K562 (cell line): Measurements from ENCODE around the gene CHML. TPM values are rescaled to one million over a fixed set of nuclear protein-coding genes. Genes with fewer than 3 reads are reported as not detected.

Experiments used
- ARID1B ChIP-seq: fragments of 450-650 bp; IDR thresholded peaks from 2 replicates; pipeline ENCODE4 v1.6.1; 2016; ENCODE audit warnings: antibody characterized with exemption, mild to moderate bottlenecking, inconsistent platforms
- ATF6 ChIP-seq: sonication (generic); formaldehyde crosslinking; IDR thresholded peaks from 2 replicates; pipeline ENCODE4 v1.4.0; 2020; ENCODE audit warnings: mild to moderate bottlenecking, missing genetic modification reagents
- DNMT1 ChIP-seq: fragments of 450-650 bp; IDR thresholded peaks from 2 replicates; pipeline ENCODE4 v1.6.1; 2016; ENCODE audit warnings: antibody characterized with exemption, mild to moderate bottlenecking
- FOXJ3 ChIP-seq: sonication (generic); formaldehyde crosslinking; IDR thresholded peaks from 2 replicates; pipeline ENCODE4 v1.4.0; 2020; ENCODE audit warnings: mild to moderate bottlenecking, missing genetic modification reagents
- KAT7 ChIP-seq: sonication (generic); formaldehyde crosslinking; IDR thresholded peaks from 2 replicates; pipeline ENCODE4 v1.8.0; 2022; ENCODE audit warnings: missing genetic modification reagents, mild to moderate bottlenecking, borderline replicate concordance
- MCM5 ChIP-seq: fragments of 450-650 bp; IDR thresholded peaks from 2 replicates; pipeline ENCODE4 v1.6.1; 2016; ENCODE audit warnings: low read depth
- SMARCA4 ChIP-seq: fragments of 450-650 bp; IDR thresholded peaks from 2 replicates; pipeline ENCODE4 v1.6.1; 2016
- SMARCE1 ChIP-seq: fragments of 450-650 bp; IDR thresholded peaks from 2 replicates; pipeline ENCODE4 v1.7.1; 2016; ENCODE audit warnings: mild to moderate bottlenecking
- SOX6 ChIP-seq: fragments of 450-650 bp; IDR thresholded peaks from 2 replicates; pipeline ENCODE4 v1.6.1; 2014; ENCODE audit warnings: mild to moderate bottlenecking
- TEAD4 ChIP-seq, 2 experiments: sonication (generic) in 1 of 2; formaldehyde crosslinking in 1 of 2; IDR thresholded peaks; 2 replicates each; pipeline versions ENCODE4 v1.6.1 to v1.8.0; 2012 to 2022; ENCODE audit warnings: borderline replicate concordance in 1 of 2, inconsistent platforms in 1 of 2, low read length in 1 of 2, mild to moderate bottlenecking in 1 of 2, missing genetic modification reagents in 1 of 2
- ZBTB17 ChIP-seq: fragments of 450-650 bp; formaldehyde crosslinking; IDR thresholded peaks from 2 replicates; pipeline ENCODE4 v1.4.0; 2020; ENCODE audit warnings: mild to moderate bottlenecking
- polyA plus RNA-seq, 8 experiments: library from polyadenylated mRNA; depleted of rRNA in 4 of 8; stranded (reverse) in 5 of 8; unstranded in 3 of 8; fragments of >200 nt; fragmentation: Nextera tagmentation in 2 of 8; fragmentation: Illumina TruSeq in 1 of 8; extraction: Ambion mirVana in 2 of 8; extraction: Trizol in 1 of 8; gene quantifications; 2 replicates each; pipeline versions ENCODE4 v1.2.1 to v1.2.3, GENCODE V29; 2011 to 2014; ENCODE audit warnings: inconsistent platforms in 1 of 8, missing spikeins in 1 of 8
- total RNA-seq, 7 experiments: library from RNA; depleted of rRNA in 6 of 7; stranded (reverse); fragments of >200 nt in 6 of 7; fragmentation: Illumina TruSeq in 2 of 7; extraction: Trizol in 2 of 7; gene quantifications; 2 replicates each; pipeline versions ENCODE4 v1.2.1 to v1.2.3, GENCODE V29; 2011 to 2021; ENCODE audit warnings: low replicate concordance in 1 of 7

Gene CHML
- total and polyA plus RNA-seq, 9 of the 15 experiments (the other 6 are each of a cell fraction or from before 2014, with no cell fraction given), result 13.0 to 88.3 (median 62.8) TPM

- TF ChIP-seq TEAD4 (IDR thresholded peaks at IDR 0.05; ENCODE audit: low read length) (peak; percentile 35; the same call in 1 of the 2 replicates), TEAD4 (CRISPR knock-in tag; IDR thresholded peaks at IDR 0.05; ENCODE audit: borderline replicate concordance) (no peak), SOX6 (0 out of 2 replicates have a peak, but pooled peaks have one; percentile 11), SMARCE1 (0 out of 2 replicates have a peak, but pooled peaks have one; percentile 23), ATF6 (CRISPR knock-in tag) (0 out of 2 replicates have a peak, but pooled peaks have one; percentile 36), FOXJ3 (CRISPR knock-in tag) (no peak), SMARCA4 (0 out of 2 replicates have a peak, but pooled peaks have one; percentile 11), DNMT1 (no peak), ZBTB17 (CRISPR knock-in tag) (no peak), KAT7 (CRISPR knock-in tag) (no peak), MCM5 (no peak), ARID1B (peak; percentile 35; the same call in 1 of the 2 replicates)
Observed at GRCh38 chr1:241688940-241689368, 48.8 kb upstream of the CHML start (continued).
